Activated naive CD4-positive, alpha-beta T cell treated with anti-CD3 and anti-CD28 coated beads, Interleukin-2, amount 10 ng/mL, durations not matched to agents 7 days and 5 days (primary cell): ENCODE results near the gene CENPVL1.

ENCODE experiments used
- CTCF ChIA-PET: fragments of 350-600 bp; sonication (Branson Sonifier 250); formaldehyde crosslinking; loops from one replicate; lab custom pipeline; 2021; ENCODE audit warnings: antibody characterized with exemption; lab: Charles Lee
- DNase-seq: peaks from one replicate; pipeline ENCODE4 v3.0.0-alpha.2; 2020
- H3K27ac Mint-ChIP-seq: one replicate; pipeline ENCODE4 v1.8.0; 2021; ENCODE audit warnings: mild to moderate bottlenecking, moderate library complexity, mixed read lengths
- H3K27me3 Mint-ChIP-seq: one replicate; pipeline ENCODE4 v1.8.0; 2021; ENCODE audit warnings: mild to moderate bottlenecking, mixed read lengths
- H3K36me3 Mint-ChIP-seq: one replicate; pipeline ENCODE4 v1.8.0; 2021; ENCODE audit warnings: mixed read lengths
- H3K4me1 Mint-ChIP-seq: one replicate; pipeline ENCODE4 v1.8.0; 2021; ENCODE audit warnings: mixed read lengths
- H3K4me3 Mint-ChIP-seq: one replicate; pipeline ENCODE4 v1.8.0; 2021; ENCODE audit warnings: mild to moderate bottlenecking, moderate library complexity, mixed read lengths
- H3K9me3 Mint-ChIP-seq: one replicate; pipeline ENCODE4 v1.8.0; 2021; ENCODE audit warnings: mixed read lengths

CENPVL1 gene

GRCh38 chrX:51759055-51759839 is 48.9 kb downstream of the CENPVL1 start:
- CTCF ChIA-PET = no interaction called here
- Mint-ChIP-seq H3K27me3 (no peaks in the 10 kb centered on the region), H3K27ac (no peak overlapping the region), H3K4me3 (no peak overlapping the region), H3K36me3 (no peaks in the 10 kb centered on the region), H3K4me1 (no peaks in the 10 kb centered on the region), H3K9me3 (no peaks in the 10 kb centered on the region)
- DNase-seq = no peak

GRCh38 chrX:51760657-51761056 is 50.3 kb downstream of the CENPVL1 start:
- H3K4me1 Mint-ChIP-seq = no peaks in the 10 kb centered on the region
- no peaks in the 10 kb centered on the region for H3K9me3 Mint-ChIP-seq
- H3K27ac Mint-ChIP-seq = no peak overlapping the region
- no peak for DNase-seq
- CTCF ChIA-PET = no interaction called here
- no peaks in the 10 kb centered on the region for H3K27me3 Mint-ChIP-seq
- H3K36me3 Mint-ChIP-seq = no peaks in the 10 kb centered on the region
- H3K4me3 Mint-ChIP-seq = no peak overlapping the region
